ENCODE data around the gene NCMAP.

DNA sequence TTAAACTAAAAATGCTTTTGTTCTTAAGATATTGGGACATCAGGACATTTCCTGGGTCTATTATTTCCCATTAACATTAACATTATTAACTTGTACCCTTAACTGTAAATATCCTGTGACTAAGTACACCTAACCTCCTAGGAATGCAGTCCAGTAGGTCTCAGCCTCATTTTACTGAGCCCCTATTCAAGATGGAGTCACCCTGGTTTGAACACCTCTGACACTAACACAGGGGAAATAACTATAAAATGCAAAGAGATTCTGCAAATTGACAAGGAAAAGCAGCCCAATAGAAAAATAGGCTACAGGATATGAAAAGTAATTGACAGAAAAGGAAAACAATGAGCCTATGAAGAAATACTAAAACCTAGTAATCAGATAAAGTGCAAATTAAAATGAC lies 11.6 kb upstream of the NCMAP start:
- TF ChIP-seq FOXS1 (CRISPR knock-in tag; IDR thresholded peaks at IDR 0.05), result no peak
- TF ChIP-seq, protein P1, sequence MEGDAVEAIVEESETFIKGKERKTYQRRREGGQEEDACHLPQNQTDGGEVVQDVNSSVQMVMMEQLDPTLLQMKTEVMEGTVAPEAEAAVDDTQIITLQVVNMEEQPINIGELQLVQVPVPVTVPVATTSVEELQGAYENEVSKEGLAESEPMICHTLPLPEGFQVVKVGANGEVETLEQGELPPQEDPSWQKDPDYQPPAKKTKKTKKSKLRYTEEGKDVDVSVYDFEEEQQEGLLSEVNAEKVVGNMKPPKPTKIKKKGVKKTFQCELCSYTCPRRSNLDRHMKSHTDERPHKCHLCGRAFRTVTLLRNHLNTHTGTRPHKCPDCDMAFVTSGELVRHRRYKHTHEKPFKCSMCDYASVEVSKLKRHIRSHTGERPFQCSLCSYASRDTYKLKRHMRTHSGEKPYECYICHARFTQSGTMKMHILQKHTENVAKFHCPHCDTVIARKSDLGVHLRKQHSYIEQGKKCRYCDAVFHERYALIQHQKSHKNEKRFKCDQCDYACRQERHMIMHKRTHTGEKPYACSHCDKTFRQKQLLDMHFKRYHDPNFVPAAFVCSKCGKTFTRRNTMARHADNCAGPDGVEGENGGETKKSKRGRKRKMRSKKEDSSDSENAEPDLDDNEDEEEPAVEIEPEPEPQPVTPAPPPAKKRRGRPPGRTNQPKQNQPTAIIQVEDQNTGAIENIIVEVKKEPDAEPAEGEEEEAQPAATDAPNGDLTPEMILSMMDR (IDR thresholded peaks at IDR 0.05), result no peak
- no peak for TF ChIP-seq BHLHE40 (IDR thresholded peaks at IDR 0.05; ENCODE audit: low read depth, low read length)
- TF ChIP-seq ZFP36 (IDR thresholded peaks at IDR 0.05; ENCODE audit: borderline replicate concordance, partially characterized antibody), result no peak
- TF ChIP-seq, protein P2, sequence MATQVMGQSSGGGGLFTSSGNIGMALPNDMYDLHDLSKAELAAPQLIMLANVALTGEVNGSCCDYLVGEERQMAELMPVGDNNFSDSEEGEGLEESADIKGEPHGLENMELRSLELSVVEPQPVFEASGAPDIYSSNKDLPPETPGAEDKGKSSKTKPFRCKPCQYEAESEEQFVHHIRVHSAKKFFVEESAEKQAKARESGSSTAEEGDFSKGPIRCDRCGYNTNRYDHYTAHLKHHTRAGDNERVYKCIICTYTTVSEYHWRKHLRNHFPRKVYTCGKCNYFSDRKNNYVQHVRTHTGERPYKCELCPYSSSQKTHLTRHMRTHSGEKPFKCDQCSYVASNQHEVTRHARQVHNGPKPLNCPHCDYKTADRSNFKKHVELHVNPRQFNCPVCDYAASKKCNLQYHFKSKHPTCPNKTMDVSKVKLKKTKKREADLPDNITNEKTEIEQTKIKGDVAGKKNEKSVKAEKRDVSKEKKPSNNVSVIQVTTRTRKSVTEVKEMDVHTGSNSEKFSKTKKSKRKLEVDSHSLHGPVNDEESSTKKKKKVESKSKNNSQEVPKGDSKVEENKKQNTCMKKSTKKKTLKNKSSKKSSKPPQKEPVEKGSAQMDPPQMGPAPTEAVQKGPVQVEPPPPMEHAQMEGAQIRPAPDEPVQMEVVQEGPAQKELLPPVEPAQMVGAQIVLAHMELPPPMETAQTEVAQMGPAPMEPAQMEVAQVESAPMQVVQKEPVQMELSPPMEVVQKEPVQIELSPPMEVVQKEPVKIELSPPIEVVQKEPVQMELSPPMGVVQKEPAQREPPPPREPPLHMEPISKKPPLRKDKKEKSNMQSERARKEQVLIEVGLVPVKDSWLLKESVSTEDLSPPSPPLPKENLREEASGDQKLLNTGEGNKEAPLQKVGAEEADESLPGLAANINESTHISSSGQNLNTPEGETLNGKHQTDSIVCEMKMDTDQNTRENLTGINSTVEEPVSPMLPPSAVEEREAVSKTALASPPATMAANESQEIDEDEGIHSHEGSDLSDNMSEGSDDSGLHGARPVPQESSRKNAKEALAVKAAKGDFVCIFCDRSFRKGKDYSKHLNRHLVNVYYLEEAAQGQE (IDR thresholded peaks at IDR 0.05), result no peak
- no peak for TF ChIP-seq POLR2A (IDR thresholded peaks at IDR 0.05; ENCODE audit: low read length)
- no peak for TF ChIP-seq RNF2 (IDR thresholded peaks at IDR 0.05; ENCODE audit: borderline replicate concordance, low read depth)
- TF ChIP-seq CHD2 (IDR thresholded peaks at IDR 0.05; ENCODE audit: low read length, partially characterized antibody), result no peak
- no peak for TF ChIP-seq ZC3H11A (IDR thresholded peaks at IDR 0.05)
- no peak for TF ChIP-seq MYC (IDR thresholded peaks at IDR 0.05; ENCODE audit: borderline replicate concordance, low read length)
- TF ChIP-seq JUN (IDR thresholded peaks at IDR 0.05), result no peak

All from A549 (cell line).